ENCODE results near the gene SETBP1.

Gene SETBP1

GRCh38 chr18:44680273-44681075, at the start of gene SETBP1:
Gene SETBP1, plus strand, starts transcription at chr18:44680888. Its CDS starts 20,459 bp downstream, at chr18:44701347.
- FAIRE-seq: no peak

GRCh38 chr18:44632469-44633145, 48.1 kb upstream of the SETBP1 start:
- FAIRE-seq: no peak

- no peak for FAIRE-seq
Observed at GRCh38 chr18:44635546-44635945, 45.1 kb upstream of the SETBP1 start.

GRCh38 chr18:44636241-44636640, 44.4 kb upstream of the SETBP1 start:
- FAIRE-seq: no peak

- no peak for FAIRE-seq
Observed at GRCh38 chr18:44637210-44638033, 43.3 kb upstream of the SETBP1 start.

- FAIRE-seq: no peak
Observed at GRCh38 chr18:44638034-44638540, 42.6 kb upstream of the SETBP1 start.

- FAIRE-seq: no peak
Observed at GRCh38 chr18:44638811-44639210, 41.9 kb upstream of the SETBP1 start.

GRCh38 chr18:44643004-44643403, 37.7 kb upstream of the SETBP1 start:
- no peak for FAIRE-seq

- no peak for FAIRE-seq
Observed at GRCh38 chr18:44651478-44651877, 29.2 kb upstream of the SETBP1 start.

- no peak for FAIRE-seq
Observed at GRCh38 chr18:44651918-44652572, 28.6 kb upstream of the SETBP1 start.

GRCh38 chr18:44652722-44653121, 28.0 kb upstream of the SETBP1 start:
- FAIRE-seq: no peak

- FAIRE-seq: no peak
Observed at GRCh38 chr18:44654573-44654972, 26.1 kb upstream of the SETBP1 start.

- no peak for FAIRE-seq
Observed at GRCh38 chr18:44655435-44655834, 25.3 kb upstream of the SETBP1 start.

GRCh38 chr18:44659771-44660170, 20.9 kb upstream of the SETBP1 start:
- no peak for FAIRE-seq

- no peak for FAIRE-seq
Observed at GRCh38 chr18:44668270-44668975, 12.3 kb upstream of the SETBP1 start.

- no peak for FAIRE-seq
Observed at GRCh38 chr18:44671914-44672313, 8.8 kb upstream of the SETBP1 start.

- FAIRE-seq: no peak
Observed at GRCh38 chr18:44672506-44672905, 8.2 kb upstream of the SETBP1 start.

- FAIRE-seq: no peak
Observed at GRCh38 chr18:44673256-44673880, 7.3 kb upstream of the SETBP1 start.

- FAIRE-seq: no peak
Observed at GRCh38 chr18:44677933-44678332, 2.8 kb upstream of the SETBP1 start.

- FAIRE-seq: no peak
Observed at GRCh38 chr18:44678725-44679055, 2.0 kb upstream of the SETBP1 start.

GRCh38 chr18:44679056-44679913, 1.4 kb upstream of the SETBP1 start:
- FAIRE-seq: no peak
